ENCODE results near the gene INPP5B. TPM values are rescaled to one million over a fixed set of nuclear protein-coding genes. Genes with fewer than 3 reads are reported as not detected.

INPP5B gene
- total RNA-seq, 3 donors from 2014 or later: 21.3 to 34.1 (median 25.6) TPM

DNA sequence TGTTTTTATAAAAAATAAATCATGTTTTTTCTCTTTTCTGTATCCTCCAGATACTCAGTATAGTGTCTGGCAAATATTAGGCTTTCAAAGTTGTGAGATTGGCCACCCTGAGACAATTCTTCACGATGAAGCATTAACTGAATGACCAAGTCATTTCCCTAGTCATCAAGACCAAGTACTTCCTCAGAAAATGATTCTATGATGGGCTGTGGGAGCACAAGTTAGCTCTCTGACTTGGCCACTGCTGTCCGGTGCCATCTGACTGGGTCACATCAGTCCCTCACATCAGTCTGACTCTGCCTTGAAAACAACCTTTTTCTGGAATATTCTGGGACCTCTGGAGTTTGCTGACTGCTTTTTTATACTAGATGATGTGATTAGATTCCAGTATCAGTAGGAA is 125.4 kb downstream of the INPP5B start:
- no peaks in the 10 kb centered on the region for H3K27me3 ChIP-seq
- no peak overlapping the region for H3K27ac ChIP-seq
- TF ChIP-seq, protein P1, sequence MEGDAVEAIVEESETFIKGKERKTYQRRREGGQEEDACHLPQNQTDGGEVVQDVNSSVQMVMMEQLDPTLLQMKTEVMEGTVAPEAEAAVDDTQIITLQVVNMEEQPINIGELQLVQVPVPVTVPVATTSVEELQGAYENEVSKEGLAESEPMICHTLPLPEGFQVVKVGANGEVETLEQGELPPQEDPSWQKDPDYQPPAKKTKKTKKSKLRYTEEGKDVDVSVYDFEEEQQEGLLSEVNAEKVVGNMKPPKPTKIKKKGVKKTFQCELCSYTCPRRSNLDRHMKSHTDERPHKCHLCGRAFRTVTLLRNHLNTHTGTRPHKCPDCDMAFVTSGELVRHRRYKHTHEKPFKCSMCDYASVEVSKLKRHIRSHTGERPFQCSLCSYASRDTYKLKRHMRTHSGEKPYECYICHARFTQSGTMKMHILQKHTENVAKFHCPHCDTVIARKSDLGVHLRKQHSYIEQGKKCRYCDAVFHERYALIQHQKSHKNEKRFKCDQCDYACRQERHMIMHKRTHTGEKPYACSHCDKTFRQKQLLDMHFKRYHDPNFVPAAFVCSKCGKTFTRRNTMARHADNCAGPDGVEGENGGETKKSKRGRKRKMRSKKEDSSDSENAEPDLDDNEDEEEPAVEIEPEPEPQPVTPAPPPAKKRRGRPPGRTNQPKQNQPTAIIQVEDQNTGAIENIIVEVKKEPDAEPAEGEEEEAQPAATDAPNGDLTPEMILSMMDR (IDR thresholded peaks at IDR 0.05): no peak
- TF ChIP-seq POLR2AphosphoS5 (IDR thresholded peaks at IDR 0.05): no peak
- no peak for TF ChIP-seq POLR2A (IDR thresholded peaks at IDR 0.05)
- no peaks in the 10 kb centered on the region for H3K36me3 ChIP-seq
- no peak for DNase-seq (ENCODE audit: low spot score in 2 of 2)
- intact Hi-C loops (cut with DNase I; ENCODE audit: low total_unique reads): loop anchor here (2.0 kb wide), 1 partner anchor 63 kb away; no protein-coding TSS in a partner anchor
- H3K4me1 ChIP-seq: no peaks in the 10 kb centered on the region
- H3K9me3 ChIP-seq: no peaks in the 10 kb centered on the region
- no peak overlapping the region for H3K4me3 ChIP-seq

GRCh38 chr1:37817481-37817880 is 129.4 kb downstream of the INPP5B start:
- no peak for TF ChIP-seq POLR2AphosphoS5 (IDR thresholded peaks at IDR 0.05)
- TF ChIP-seq, protein P1 (IDR thresholded peaks at IDR 0.05): no peak
- no peak for TF ChIP-seq POLR2A (IDR thresholded peaks at IDR 0.05)
- Histone ChIP-seq H3K4me1 (no peaks in the 10 kb centered on the region), H3K4me3 (no peak overlapping the region), H3K27ac (peak overlapping the region in 1 of 2 donors; percentile 15), H3K9me3 (no peaks in the 10 kb centered on the region), H3K27me3 (no peaks in the 10 kb centered on the region), H3K36me3 (peaks cover 2% of the 10 kb centered on the region)
- DNase-seq (ENCODE audit: low spot score in 2 of 2): peak in 1 of 2 donors; percentile 75
- intact Hi-C loops (cut with DNase I; ENCODE audit: low total_unique reads): loop anchor here (5.0 kb wide), 1 partner anchor 130 kb away; no protein-coding TSS in a partner anchor

DNA sequence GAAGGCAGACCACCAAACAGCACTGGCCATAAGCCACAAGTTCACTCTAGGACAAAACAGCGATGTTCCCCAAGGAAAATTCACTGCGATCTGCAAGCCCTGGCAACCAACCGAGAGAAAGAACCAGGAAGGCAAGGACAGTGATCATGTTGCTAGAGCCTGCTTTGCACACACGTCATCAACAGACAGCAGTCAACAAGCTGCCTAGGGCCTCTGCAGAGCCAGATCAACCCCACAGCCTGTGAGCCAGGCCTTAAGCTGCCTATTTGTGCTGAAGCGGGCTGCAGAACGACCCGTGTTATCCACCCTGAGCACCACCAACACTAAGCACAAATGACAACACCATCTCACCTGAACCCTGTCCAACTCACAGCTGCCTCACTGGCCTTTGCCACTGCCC is 132.6 kb downstream of the INPP5B start:
- no peak for TF ChIP-seq POLR2A (IDR thresholded peaks at IDR 0.05)
- TF ChIP-seq, protein P1 (IDR thresholded peaks at IDR 0.05): no peak
- TF ChIP-seq POLR2AphosphoS5 (IDR thresholded peaks at IDR 0.05): no peak
- H3K4me3 ChIP-seq: no peak overlapping the region
- peaks cover 0 to 1% of the 10 kb centered on the region in 2 donors for H3K4me1 ChIP-seq
- intact Hi-C loops (cut with DNase I; ENCODE audit: low total_unique reads): no loop called here
- no peaks in the 10 kb centered on the region for H3K9me3 ChIP-seq
- H3K27me3 ChIP-seq: no peaks in the 10 kb centered on the region
- H3K27ac ChIP-seq: no peak overlapping the region
- DNase-seq (ENCODE audit: low spot score in 2 of 2): no peak
- H3K36me3 ChIP-seq: peaks cover 2% of the 10 kb centered on the region

- Histone ChIP-seq H3K36me3 (peaks cover 2% of the 10 kb centered on the region), H3K4me1 (peaks cover 0 to 6% of the 10 kb centered on the region in 2 donors), H3K27me3 (no peaks in the 10 kb centered on the region), H3K9me3 (no peaks in the 10 kb centered on the region), H3K4me3 (no peak overlapping the region), H3K27ac (no peak overlapping the region)
- no peak for DNase-seq (ENCODE audit: low spot score in 2 of 2)
- TF ChIP-seq POLR2AphosphoS5 (IDR thresholded peaks at IDR 0.05): no peak
- TF ChIP-seq, protein P1 (IDR thresholded peaks at IDR 0.05): no peak
- no peak for TF ChIP-seq POLR2A (IDR thresholded peaks at IDR 0.05)
- intact Hi-C loops (cut with DNase I; ENCODE audit: low total_unique reads): no loop called here
Observed at GRCh38 chr1:37813529-37814145, 133.2 kb downstream of the INPP5B start.

- DNase-seq (ENCODE audit: low spot score in 2 of 2): peak; percentile 42 to 71
Observed at GRCh38 chr1:37811027-37811655, 135.7 kb downstream of the INPP5B start.

More at GRCh38 chr1:37811027-37811655, 135.7 kb downstream of the INPP5B start:
- Histone ChIP-seq H3K27ac (no peak overlapping the region), H3K4me1 (peaks cover 4 to 14% of the 10 kb centered on the region in 2 donors), H3K4me3 (no peak overlapping the region), H3K27me3 (no peaks in the 10 kb centered on the region), H3K36me3 (peaks cover 2% of the 10 kb centered on the region), H3K9me3 (no peaks in the 10 kb centered on the region)
- intact Hi-C loops (cut with DNase I; ENCODE audit: low total_unique reads): no loop called here
- no peak for TF ChIP-seq POLR2AphosphoS5 (IDR thresholded peaks at IDR 0.05)
- TF ChIP-seq, protein P1 (IDR thresholded peaks at IDR 0.05): peak; percentile 8 to 45 (median 39)
- TF ChIP-seq POLR2A (IDR thresholded peaks at IDR 0.05): no peak
